ENCODE measurements around the gene NTNG1.

DNA sequence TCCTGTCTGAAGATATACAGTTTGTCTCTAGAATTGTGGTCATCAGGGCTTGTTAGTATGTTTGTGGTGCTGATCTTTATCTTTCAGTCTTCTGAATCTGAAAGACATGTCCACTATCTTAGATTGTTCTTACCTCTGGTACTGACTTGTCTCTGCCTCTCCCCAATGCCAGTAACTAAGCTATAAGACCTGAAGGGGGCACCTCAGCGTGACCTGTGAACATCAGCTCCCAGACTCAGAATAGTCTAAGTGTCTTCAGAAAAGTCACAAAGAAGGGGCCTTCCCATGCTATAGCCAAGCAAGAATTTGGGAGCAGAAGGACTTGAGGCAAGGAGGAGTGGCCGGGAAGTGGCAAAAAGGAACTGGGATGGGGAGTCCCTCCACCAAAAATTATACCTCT lies 178.1 kb downstream of the NTNG1 start:
- TF ChIP-seq, protein P1, sequence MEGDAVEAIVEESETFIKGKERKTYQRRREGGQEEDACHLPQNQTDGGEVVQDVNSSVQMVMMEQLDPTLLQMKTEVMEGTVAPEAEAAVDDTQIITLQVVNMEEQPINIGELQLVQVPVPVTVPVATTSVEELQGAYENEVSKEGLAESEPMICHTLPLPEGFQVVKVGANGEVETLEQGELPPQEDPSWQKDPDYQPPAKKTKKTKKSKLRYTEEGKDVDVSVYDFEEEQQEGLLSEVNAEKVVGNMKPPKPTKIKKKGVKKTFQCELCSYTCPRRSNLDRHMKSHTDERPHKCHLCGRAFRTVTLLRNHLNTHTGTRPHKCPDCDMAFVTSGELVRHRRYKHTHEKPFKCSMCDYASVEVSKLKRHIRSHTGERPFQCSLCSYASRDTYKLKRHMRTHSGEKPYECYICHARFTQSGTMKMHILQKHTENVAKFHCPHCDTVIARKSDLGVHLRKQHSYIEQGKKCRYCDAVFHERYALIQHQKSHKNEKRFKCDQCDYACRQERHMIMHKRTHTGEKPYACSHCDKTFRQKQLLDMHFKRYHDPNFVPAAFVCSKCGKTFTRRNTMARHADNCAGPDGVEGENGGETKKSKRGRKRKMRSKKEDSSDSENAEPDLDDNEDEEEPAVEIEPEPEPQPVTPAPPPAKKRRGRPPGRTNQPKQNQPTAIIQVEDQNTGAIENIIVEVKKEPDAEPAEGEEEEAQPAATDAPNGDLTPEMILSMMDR (IDR thresholded peaks at IDR 0.05) = no peak
- no peak for TF ChIP-seq POLR2A (IDR thresholded peaks at IDR 0.05)

Data from right lobe of liver (tissue), 4 donors.